NK-92 treated with Interleukin-12 subunit alpha and Interleukin-12 subunit beta, amount 100 ng/mL, for 24 hours (cell line): ENCODE data around the gene PTMS.

Source experiments
- DNase-seq: peaks from one replicate; lab custom pipeline; 2025; lab: John Stamatoyannopoulos, UW

PTMS gene

DNA sequence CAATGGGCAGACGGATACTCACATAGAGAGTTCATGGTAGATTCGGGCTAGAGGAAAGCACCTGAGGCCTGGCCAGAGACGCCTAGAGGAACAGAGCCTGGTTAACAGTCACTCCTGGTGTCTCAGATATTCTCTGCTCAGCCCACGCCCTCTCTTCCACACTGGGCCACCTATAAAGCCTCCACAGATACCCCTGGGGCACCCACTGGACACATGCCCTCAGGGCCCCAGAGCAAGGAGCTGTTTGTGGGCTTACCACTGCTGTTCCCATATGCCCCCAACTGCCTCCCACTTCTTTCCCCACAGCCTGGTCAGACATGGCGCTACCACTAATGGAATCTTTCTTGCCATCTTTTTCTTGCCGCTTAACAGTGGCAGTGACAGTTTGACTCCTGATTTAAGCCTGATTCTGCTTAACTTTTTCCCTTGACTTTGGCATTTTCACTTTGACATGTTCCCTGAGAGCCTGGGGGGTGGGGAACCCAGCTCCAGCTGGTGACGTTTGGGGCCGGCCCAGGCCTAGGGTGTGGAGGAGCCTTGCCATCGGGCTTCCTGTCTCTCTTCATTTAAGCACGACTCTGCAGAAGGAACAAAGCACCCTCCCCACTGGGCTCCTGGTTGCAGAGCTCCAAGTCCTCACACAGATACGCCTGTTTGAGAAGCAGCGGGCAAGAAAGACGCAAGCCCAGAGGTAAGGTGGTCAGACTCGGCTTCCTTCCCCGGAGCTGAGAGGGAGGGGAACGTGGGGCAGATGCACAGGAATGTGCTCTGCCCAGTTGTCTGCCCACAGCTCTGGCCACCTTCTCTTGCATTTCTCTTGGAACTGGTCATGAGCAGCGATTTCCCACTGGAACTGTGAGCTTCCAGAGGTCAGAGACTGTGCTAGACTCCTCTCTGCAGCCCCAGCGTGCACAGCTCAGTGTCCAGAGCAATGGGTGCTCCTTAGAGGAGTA, 23.1 kb downstream of the PTMS start, which contains the start of gene CD4:
CD4 (plus strand) TSS at position 557 of the 953 bp plus-strand sequence. CDS start 10,611 bp downstream, outside the sequence.
- DNase-seq, result no peak

DNA sequence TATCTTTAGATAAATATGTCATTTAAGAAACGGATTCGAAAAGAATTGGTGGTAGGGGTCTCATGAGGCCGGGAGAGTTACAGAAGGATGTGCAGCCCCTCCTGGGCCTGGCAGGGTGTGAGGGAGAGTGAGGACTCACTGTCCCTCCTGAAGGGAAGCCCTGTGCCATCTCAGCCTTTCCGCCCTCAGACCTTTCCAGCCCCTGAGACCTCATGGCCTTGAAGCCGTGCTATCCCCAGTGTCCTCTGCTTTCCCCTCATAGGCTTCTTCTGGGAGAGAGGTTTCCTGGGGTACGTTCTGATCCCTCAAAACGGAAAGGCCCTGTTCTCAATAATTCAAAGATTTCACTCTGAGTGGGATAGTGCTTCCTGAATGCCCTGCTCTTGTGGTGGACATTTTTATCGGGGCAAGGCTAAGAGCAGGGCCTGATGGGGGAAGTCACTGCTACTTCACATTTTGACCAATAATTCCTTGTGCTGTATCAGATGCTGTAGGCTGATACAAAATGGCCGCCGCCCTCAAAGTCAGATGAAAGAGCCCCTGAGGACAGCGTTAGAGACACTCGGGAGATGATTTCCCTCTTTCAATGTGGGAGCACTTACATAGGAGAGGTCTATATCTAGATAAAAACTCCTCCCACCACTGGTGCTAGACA, 24.5 kb downstream of the PTMS start:
- DNase-seq, result no peak

DNA sequence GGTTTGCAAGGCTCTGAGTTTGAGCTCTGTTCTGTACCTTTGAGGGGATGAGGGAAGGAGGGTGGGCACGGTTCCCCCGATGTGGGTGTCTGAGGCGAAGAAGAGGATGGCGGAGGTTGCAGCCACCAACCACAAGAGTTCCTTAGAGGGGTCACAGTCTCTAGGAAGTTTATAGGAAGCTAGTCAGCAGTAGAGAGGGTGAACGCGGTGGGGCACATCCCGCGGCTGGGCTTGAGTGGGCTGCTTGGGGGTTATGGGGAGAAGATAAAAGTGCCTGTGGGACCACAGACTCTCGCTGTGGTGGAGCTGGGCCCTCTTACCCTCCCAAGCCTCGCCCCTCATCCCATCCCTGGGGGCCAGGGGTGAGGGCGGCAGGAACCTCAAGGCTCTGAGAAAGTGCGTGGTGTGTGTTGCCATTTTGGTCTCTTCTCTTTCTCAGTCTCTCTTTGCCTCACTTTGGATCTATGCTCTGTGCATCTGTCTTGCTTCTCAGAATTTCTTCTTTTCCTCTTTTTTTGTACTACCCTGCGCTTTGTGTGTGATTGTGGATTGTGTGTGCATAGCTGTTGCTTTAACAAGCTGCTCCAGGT, 25.9 kb downstream of the PTMS start:
- DNase-seq, result no peak

DNA sequence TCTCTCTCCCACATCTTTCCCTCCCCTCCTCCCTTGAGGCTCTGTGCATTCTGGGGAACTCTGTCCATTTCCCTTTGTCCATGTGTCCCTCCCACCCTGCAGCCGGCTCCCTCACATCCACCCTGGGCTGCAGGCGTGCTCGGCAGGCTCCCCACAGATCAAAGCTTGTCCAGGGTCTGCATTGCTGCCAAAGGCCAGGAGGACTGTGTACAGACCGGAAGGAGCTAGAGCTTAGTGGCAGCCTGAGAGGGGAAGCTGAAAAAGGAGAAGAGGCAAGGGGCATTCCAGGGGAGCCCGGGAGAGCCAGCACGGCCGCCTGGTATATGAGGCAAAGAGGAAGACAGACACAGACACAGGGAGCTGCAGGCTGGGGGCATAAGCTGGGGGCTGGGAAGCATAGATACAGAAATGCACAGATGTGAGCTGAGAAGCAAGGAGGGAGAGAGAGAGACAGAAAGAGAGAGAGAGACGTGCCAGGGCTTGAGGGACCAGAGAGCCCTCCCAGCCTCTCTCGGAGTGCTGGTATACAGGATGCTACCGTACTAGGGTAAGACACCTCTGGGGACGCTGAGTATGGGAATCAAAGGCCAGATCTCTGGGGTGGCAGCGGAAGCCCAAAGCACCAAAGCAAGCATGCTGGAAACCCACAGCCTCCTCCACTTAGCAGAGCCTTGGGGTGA, 26.5 kb downstream of the PTMS start:
- no peak for DNase-seq

DNA sequence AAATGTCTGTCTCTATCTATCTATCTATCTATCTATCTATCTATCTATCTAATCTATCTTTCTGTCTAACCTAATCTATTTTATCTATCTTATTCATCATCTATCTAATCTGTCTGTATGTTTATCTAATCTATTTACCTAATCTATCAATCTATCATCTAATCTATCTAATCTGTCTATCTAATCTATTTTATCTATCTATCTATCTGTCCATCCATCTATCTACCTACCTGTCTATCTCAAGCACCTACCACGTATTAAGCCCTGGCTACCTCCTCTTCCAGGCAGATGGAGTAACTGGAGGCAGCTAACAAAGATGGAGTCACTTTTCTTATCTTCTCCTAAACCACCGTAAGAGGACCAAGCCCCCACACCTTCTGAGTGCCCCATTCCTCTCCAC, 28.9 kb downstream of the PTMS start:
- no peak for DNase-seq

DNA sequence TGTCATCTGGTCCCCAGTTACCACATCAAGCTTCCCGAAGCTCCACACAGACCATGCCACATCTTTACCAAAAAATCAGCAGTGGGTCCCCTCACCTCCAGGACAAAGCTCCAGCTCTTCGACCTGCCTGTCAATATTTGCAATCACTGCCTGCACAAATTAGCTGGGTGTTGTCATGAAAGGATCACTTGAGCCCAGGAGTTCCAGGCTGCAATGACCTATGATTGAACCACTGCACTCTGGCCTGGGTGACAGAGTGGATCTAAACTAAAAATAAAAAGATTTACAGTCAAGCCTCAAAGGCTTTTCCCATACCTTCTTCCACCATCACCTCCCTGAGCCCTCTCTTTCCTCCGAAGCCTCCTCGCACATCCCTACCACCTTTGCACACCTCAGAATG, 30.4 kb downstream of the PTMS start:
- DNase-seq, result no peak

DNA sequence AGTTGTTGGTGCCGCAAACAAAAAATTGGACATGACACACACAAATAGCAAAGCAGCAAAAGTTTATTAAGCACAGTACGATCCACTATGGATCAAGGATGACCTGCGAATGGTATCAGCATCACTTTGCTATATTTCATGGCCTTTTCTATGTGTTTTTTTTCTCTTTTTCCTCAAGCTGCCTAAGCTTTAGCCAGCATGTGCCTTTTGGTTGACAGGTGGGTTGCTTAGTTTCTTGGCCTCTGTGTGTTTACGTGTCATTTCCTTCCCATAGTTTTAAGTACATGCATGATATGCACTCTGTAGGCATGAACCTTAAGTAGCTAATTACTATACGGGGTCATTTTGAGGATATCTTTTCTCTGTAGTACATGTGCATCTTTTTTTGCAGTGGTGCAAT, 33.0 kb downstream of the PTMS start:
- no peak for DNase-seq

DNA sequence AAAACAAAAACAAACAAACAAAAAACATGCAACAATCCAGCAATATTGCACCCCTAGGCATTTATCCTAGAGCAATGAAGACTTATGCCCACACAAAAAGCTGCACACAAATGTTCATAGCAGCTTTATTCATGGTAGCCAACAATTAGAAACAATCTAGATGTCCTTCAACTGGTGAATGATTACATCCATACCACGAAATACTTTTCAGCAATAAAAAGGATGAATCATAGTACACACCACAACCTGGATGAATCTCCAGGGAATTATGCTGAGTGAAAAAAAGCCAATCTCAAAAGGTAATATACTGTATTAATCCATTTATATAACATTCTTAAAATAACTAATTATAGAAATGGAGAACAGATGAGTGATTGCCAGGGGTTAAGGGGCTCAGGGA, 41.0 kb downstream of the PTMS start:
- no peak for DNase-seq

DNA sequence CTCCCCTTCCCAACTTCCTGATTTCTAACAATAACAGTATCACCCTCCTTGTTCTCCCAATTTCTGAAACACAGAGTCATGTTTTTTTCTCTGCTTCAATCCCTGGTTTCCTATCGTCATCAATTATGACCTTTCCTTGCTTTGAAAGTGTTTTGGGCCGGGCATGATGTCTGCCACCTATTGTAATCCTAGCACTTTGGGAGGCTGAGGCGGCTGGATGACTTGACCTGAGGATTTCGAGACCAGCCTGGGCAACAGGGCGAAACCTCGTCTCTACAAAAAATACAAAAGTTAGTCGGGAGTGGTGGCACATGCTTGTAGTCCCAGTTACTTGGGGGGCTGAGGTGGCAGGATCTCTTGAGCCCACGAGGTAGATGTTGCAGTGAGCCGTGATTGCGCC, 42.9 kb downstream of the PTMS start:
- no peak for DNase-seq

DNA sequence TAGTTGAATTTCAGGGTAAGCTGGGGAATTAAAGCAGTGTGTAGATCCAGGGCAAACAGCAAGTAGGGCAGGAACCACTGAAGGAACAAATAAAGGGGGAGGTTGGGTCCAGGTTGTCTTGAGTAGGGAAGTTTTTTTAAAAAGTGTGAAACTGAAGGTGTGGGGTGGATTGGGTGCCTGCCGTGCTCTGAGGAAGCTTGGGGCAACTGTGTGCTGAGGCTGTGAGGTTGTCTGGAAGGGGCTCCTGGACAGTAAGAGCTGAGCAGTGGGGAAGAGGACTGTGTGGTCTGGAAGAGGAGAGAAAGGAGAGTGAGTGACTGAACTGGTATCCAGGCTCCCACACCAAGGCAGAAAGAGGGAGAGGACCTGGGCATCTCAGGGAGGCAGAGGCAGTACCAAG, 44.6 kb downstream of the PTMS start:
- DNase-seq, result no peak

DNA sequence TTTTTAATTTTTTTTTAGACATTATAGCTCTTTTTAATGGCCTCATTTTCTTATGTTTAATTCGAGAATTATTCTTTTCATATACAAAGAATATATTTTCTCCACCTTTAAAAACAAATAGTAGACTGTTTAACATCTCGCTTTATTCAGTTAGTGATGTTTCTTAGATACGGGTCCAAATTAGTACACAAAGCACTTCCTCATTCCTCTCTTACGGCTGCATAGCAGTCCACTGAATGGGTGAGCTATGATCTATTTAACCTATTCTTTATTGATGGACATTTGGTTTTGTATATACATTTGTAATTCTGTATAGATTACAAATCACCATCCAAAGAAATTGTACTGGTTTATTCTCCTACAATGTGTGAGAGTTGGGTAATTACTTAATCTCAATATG, 47.2 kb downstream of the PTMS start:
- no peak for DNase-seq

DNA sequence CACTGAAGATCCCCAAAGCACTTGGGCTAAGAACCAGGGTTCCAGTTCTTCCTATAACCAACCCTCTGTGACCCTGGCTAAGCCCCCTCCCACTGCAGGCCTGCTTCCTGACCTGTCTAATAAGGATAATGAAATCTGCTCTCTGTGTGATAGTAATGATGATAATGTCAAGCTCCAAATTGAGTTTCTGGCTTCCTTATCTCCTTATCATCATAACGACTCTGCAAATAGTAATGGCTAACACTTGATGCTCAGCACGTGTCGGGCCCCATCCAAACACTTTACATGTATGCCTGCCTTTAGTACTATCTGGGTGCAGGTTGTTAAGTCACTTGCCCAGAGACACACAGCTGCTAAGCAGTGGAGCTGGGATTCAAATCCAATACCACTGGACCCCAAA, 50.4 kb downstream of the PTMS start:
- no peak for DNase-seq

DNA sequence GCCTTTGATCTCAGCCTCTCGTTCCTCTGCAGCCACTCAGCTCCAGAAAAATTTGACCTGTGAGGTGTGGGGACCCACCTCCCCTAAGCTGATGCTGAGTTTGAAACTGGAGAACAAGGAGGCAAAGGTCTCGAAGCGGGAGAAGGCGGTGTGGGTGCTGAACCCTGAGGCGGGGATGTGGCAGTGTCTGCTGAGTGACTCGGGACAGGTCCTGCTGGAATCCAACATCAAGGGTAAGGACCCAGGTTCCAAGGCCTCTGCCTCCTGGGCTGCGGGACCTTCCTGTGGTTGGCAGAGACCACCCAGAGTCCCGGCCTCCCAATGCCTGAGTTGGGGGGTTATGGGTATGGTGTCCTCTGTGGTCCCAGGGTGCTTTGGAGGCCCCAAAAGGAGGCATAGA, 50.9 kb downstream of the PTMS start:
- no peak for DNase-seq

DNA sequence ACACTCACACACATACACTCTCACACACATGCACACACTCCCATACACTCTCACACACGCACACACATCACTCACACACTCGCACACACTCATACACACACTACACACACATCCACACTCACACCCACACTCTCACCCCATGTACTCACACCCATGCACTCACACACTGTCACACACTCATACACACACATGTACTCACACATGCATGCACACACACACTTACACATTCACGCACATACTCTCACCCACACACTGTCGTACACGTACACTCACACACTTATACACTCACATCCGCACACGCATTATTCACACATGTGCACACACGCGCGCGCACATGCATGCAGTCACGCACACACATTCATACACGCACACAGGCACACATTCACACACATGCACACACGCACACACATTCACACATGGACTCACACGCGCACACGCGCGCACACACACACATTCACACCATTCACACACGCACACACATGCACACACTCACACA, 51.5 kb downstream of the PTMS start:
- DNase-seq, result no peak

DNA sequence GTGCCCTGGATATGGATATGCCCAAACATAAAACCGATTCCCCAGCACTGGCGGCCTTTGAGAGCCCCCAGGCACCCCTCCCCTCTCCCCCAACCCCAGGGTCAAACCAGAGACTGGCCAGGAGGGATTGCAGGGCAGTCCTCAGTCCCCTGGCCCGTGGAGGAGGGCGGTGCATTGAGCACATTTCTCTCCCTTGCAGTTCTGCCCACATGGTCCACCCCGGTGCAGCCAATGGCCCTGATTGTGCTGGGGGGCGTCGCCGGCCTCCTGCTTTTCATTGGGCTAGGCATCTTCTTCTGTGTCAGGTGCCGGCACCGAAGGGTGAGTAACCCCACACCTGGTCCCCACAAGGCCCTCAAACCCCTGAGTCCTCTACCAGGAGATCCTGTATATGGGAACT, 52.1 kb downstream of the PTMS start:
- DNase-seq, result no peak

DNA sequence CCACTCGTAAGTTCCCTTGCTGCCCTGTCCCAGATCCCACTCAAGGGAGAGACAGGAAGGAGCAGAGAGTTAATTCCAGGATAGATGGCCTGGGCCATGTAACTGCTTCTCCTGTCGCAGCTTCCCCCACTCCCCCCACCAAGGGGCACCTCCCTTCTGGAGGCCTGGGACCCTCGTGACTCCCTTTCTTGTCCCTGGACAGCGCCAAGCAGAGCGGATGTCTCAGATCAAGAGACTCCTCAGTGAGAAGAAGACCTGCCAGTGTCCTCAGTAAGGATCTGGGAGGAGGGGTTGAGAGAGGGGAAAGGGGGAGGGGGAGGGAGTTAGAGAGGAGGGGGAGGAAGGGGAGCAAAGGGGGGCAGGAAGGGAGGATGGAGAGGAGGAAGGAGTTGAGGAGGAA, 52.5 kb downstream of the PTMS start:
- no peak for DNase-seq

DNA sequence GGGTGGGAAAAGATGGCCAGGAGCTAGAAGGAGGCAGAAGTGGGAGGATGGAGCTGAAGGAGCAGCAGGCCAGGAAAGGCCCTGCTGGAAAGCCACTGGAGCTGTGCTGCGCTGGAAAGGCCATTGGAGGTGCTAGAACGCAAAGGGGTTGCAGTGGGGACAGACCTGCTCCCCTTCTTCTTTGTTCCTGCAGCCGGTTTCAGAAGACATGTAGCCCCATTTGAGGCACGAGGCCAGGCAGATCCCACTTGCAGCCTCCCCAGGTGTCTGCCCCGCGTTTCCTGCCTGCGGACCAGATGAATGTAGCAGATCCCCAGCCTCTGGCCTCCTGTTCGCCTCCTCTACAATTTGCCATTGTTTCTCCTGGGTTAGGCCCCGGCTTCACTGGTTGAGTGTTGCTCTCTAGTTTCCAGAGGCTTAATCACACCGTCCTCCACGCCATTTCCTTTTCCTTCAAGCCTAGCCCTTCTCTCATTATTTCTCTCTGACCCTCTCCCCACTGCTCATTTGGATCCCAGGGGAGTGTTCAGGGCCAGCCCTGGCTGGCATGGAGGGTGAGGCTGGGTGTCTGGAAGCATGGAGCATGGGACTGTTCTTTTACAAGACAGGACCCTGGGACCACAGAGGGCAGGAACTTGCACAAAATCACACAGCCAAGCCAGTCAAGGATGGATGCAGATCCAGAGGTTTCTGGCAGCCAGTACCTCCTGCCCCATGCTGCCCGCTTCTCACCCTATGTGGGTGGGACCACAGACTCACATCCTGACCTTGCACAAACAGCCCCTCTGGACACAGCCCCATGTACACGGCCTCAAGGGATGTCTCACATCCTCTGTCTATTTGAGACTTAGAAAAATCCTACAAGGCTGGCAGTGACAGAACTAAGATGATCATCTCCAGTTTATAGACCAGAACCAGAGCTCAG, 53.2 kb downstream of the PTMS start:
- no peak for DNase-seq

DNA sequence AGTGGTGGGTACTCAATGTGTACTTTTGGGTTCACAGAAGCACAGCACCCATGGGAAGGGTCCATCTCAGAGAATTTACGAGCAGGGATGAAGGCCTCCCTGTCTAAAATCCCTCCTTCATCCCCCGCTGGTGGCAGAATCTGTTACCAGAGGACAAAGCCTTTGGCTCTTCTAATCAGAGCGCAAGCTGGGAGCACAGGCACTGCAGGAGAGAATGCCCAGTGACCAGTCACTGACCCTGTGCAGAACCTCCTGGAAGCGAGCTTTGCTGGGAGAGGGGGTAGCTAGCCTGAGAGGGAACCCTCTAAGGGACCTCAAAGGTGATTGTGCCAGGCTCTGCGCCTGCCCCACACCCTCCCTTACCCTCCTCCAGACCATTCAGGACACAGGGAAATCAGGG, 54.0 kb downstream of the PTMS start:
- DNase-seq, result no peak
